NCI-H146 treated with DMSO at 0.1 percent for 48 hours (cell line): Measurements from ENCODE around the gene DHH.

Source experiments
- DNase-seq: peaks from one replicate; lab custom pipeline; 2025; ENCODE audit not compliant: unreplicated experiment; lab: John Stamatoyannopoulos, UW

The DHH gene

DNA sequence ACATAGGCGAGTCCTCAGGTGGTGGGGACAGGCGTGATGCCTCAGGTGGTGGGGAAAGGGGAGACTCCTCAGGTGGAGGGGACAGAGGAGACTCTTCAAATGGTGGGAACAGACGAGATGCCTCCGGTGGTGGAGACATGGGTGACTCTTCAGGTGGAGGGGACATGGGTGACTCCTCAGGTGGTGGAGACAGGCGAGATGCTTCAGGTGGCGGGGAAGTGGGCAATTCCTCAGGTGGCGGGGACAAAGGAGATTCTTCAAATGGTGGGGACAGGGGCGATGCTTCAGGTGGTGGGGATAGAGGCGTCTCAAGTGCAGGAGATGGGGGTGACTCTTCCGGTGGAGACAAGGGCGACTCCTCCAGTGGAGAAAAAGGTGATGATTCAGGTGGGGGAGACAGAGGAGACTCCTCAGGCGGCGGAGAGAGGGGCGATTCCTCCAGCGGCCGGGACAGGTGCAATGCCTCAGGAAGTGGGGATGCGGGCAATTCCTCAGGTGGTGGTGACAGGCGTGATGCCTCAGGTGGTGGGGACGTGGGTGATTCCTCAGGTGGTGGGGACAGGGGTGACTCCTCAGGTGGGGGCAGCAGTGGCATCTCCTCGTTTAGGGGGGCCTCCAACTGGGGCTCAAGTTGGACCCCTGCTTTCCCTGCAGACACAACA lies 42.7 kb downstream of the DHH start:
- no peak for DNase-seq

GRCh38 chr12:49051373-49051764 lies 43.2 kb downstream of the DHH start:
- no peak for DNase-seq

DNA sequence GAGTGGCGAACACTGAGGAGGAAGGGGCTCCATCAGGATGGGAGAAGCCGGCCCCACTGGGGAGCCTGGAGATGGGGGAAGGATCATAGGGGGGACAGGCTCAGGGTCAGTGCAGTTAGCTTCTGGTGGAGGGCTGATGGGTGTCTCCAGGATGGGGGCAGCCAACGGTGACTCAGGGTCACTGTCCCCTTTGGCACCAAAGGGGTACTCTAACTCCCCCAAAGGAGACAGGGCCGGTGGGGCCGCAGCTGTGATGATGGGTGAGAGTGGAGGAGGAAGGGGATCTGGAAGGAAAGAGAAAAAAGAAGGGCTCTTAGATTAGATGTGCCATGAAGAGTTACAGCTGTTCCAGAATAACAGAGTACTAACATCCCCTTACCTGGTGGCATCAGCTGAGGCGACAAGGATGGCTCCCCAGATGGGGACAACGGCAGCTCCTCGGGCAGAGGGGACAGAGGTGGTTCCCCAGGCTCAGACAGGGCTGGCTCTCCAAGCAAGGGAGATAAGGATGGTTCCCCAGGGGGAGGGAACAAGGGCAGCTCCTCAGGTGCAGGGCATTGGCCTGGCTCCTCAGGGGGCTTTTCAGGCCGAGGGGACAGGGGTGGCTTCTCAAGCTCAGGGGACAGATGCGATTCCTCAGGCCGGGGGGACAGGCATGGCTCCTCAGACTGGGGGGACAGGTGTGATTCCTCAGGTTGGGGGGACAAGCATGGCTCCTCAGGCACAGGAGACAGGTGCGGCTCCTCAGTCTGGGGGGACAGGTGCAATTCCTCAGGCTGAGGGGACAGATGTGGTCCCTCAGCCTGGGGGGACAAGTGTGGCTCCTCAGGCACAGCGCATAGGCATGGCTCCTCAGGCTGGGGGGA lies 43.9 kb downstream of the DHH start:
- no peak for DNase-seq

DNA sequence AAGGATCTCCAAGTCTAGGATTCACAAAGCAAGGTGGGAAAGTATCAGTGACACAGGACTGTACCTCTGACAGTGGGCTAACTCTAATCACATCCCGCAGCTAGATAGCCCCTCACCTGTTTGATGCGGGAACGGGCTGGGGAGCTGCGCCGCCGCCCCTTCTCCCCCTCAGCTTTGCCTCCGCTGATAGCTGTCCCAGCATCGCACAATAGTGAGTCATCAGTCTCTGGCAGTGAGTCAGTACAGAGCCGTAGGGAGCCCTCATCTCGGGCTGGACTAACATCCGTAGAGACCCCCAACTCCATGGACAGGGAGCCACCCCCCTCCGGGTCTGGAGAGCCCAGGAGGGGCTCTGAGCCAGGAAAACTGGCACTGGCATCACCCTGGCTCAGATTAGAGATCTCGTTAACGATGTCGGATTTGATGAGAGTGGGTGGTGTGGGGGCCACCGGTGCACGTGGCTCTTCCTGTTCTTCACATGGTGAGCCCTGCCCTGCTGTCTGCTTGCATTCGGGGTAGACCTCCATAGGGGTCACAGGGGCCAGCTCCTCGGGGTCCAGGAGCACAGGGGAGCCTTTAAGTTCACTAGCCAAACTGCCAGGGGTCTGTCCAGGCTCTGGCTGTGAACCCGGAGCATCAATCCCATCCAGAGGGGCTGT lies 44.9 kb downstream of the DHH start:
- DNase-seq: no peak

DNA sequence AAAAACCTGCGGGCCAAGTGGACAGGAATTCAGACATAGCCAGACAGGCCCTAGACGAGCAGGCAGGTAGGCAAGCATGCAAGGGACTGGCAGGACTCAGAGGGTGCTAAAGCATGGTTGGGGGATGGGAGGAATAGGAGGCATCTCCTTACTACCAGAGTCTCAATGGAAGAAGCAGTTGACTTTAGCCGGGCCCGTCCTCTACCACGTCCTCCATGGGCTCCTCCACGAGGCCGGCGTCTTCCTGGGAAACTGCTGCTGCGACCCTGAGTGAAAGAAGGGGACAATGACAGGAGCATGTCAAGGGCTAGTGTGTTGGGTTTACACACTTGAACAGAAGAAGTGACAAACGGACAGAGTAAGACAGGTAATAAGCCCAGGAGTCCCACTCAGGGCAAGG lies 45.6 kb downstream of the DHH start:
- no peak for DNase-seq

DNA sequence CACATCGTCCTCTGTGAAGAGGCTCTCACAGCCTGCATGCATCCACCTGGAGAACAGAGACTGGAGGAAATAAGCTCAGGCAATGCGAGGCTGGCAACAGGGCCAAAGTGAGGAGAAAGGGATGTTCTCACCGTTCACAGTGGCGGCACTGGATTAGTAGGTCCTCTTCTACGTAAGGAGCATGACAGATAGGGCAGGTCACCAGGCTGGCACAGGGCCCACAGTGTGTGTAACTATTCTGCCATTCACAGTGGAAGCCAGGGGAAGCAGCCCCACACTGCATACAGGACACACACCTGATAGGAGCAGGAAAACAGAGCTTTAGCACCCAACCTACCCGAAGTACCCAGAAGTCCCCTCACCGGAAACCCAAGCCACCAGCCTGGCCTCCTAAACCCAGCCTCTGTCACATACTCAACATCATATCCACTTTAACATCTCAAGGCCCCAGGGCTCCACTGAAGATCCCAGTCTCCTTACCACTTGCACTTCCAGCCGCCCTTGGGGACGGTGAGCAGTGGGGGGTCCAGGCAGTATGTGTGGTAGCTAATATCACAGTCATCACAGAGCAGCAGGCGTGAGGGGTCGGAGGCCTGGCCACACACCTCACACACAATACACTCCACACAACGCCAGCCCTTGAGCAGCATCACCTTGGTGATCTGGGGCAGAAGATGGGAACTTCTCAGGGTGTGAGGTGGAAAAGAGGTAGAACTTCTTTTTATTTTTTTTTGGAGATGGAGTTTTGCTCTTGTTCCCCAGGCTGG lies 48.3 kb downstream of the DHH start:
- DNase-seq: no peak

DNA sequence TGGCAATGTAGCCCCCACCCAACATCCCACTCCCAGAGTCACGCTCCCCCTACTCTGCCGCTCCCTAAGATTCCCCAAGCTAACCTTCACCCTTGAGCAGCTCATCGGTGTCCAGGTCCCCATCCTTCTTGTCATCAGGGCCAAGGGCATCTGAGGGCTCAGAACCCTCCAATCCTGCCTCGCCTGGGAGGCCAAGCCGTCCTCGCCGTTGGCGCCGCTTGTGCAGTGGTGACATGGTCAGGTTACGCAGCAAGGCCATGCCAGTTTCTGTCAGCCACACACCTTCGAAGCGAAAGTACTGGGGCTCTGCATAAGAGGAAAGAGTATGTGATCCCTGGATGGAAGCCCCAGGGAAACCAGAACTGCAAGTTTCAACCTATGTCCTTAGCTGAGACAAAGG lies 49.9 kb downstream of the DHH start:
- DNase-seq: no peak

- peak; percentile 19 for DNase-seq
These were observed 50.7 kb downstream of the DHH start for GRCh38 chr12:49043856-49044258.

DNA sequence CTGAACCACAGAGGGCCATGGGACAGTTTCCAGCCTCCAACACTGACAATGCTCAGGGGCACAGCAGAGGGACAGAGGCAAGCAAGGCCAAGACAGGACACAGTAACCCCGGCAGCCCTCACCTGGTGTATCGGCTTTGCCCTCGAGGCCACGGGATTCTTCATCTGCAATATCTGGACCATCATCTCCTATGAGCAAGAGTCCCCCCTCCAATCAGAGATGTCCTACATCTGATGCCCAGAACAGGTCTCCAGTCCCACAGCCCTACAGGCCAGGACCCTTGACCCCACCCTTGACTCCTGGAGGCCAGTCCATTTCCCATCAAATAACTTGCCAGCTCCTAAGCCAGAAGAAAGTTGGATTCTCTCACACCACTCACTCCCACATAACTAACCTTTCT lies 51.4 kb downstream of the DHH start:
- no peak for DNase-seq

GRCh38 chr12:49041881-49042484 lies 52.6 kb downstream of the DHH start:
- no peak for DNase-seq

DNA sequence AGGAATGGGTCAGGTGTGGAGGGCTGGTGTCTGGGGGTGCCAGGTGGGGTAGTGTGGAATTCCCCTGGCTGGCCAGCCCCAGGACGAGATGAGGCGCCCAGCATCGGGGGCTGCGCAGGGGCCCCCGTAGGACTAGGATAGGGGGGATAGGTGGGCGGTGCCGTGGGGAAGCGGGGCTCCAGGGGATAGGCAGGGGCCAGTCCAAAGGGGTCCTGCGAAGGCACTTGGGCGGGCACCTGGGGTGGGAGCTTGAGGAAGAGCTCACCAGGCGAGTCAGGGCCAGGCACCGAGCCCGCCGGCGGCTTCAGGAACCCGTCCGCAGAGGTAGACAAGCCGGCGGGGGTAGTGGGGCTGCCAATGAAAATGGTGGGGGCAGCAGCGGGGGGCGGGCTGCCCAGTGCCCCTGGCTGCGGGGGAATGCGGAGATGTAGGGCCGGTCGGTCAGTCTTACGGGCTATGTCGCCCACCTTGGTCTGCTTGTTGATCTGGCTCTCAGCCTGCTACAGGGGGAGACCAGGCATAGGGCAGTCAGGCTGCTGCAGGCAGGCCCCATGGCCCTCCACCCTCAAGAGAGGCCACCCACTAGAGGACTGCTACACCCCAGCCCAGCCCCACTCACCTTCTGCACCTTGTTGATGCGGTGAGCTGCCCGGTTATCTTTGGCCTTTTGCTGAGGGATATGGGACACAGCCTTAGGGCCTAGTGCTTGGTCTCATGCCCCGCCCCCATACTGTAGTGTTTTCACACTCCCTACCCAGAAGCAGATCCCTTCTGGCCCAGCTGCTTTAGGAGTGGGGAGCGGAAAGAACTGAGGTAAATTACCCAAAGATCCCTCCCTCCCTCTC lies 53.3 kb downstream of the DHH start:
- DNase-seq: no peak

DNA sequence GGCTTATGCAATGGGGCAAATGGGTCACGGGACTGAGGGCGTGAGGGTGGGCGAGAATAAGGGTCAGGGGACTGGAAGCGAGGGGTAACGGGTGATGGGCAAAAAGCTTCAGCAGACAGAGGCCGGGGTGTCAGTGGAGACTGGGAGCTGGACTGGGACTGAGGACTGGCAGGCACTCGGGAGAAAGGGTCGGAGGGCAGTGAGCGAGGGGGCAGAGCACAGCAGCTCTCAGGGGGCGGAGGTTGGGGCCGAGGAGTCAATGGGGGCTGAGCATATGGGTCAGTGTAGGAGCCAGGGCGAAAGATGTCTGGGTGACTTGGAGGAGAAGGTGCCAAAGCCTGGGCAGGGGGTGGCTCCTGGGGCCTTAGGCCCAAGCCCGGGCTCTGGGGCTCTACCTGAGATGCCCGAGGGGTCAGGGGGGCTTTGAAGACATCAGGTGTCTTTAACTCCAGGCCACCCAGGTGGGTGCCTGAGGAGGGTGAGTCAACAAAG lies 54.2 kb downstream of the DHH start:
- DNase-seq: no peak

- DNase-seq: no peak
These were observed 54.9 kb downstream of the DHH start for GRCh38 chr12:49039421-49040363.

GRCh38 chr12:49038291-49038955 lies 56.2 kb downstream of the DHH start:
- no peak for DNase-seq

- no peak for DNase-seq
These were observed 56.7 kb downstream of the DHH start for GRCh38 chr12:49037947-49038237.

DNA sequence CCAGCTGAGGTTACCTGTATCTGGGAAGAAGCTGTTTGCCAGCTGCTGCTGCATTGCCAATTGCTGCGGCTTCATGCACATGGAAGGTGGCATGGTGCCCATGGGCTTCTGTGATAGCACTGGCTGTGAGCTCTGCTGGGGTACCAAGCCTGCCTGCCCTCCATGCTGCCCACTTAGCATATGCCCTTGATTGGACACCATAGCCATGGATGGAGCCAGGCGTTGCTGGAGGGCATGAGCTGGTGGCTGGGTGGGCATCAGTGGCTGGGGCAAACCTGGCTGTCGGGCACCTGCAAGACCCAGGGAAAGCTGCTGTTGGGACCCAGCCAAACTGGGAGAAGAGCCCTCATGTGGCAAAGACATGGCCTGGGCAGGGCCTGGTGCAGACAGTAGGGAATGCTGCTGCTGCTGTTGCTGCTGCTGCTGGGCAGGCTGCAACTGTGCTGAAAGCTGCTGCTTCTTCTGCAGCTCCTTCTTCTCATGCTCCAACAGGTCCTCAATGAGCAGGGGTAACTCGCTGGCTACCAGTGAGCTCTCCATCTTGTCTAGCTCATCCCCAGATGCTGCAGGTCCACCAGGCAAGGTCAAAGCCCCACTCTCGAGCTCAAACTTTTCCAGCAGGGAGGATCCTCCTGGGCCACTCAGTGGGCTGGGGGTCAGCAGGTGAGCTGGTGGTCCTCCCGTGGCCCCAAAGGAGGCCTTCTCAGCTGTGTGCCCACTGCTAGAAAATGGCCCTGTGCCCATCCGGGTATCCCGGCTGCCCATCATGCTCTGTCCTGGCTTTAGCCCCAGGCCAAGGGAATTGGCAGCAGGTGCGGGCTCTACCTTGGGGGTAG lies 57.3 kb downstream of the DHH start:
- DNase-seq: no peak
